Neural progenitor cell (in vitro differentiated cells): ENCODE results near the gene SS18L1. TPM values are rescaled to one million over a fixed set of nuclear protein-coding genes. Genes with fewer than 3 reads are reported as not detected.

ENCODE experiments used
- DNase-seq: peaks from one replicate; pipeline ENCODE4 v3.0.0-alpha.2; 2016; ENCODE audit warnings: low spot score
- H2AFZ ChIP-seq: fragments of 200-600 bp; sonication (generic); replicated peaks from 2 replicates; pipeline ENCODE4 v1.6.1; 2016; ENCODE audit warnings: antibody characterized with exemption
- H3F3A ChIP-seq: fragments of 200-600 bp; sonication (generic); 2 replicates; pipeline ENCODE4 v1.6.1; 2016; ENCODE audit warnings: antibody characterized with exemption, low read depth
- H3K27ac ChIP-seq: fragments of 200-600 bp; sonication (generic); 2 replicates; pipeline ENCODE4 v1.5.1; 2016; ENCODE audit warnings: mild to moderate bottlenecking
- H3K27me3 ChIP-seq: fragments of 200-600 bp; sonication (generic); 2 replicates; pipeline ENCODE4 v1.6.1; 2016; ENCODE audit warnings: mild to moderate bottlenecking, moderate library complexity
- H3K36me3 ChIP-seq: fragments of 200-600 bp; sonication (generic); 2 replicates; pipeline ENCODE4 v1.5.1; 2016
- H3K4me1 ChIP-seq: fragments of 200-600 bp; sonication (generic); 2 replicates; pipeline ENCODE4 v1.6.1; 2016; ENCODE audit warnings: mixed run types
- H3K4me2 ChIP-seq: fragments of 200-600 bp; sonication (generic); 2 replicates; pipeline ENCODE4 v1.6.1; 2016
- H3K4me3 ChIP-seq: fragments of 200-600 bp; sonication (generic); 2 replicates; pipeline ENCODE4 v1.5.1; 2016
- H3K79me2 ChIP-seq: fragments of 200-600 bp; sonication (generic); 2 replicates; pipeline ENCODE4 v1.6.1; 2016; ENCODE audit warnings: low read depth
- H3K9ac ChIP-seq: fragments of 200-600 bp; sonication (generic); 2 replicates; pipeline ENCODE4 v1.6.1; 2016
- H3K9me3 ChIP-seq: fragments of 200-600 bp; sonication (generic); 2 replicates; pipeline ENCODE4 v1.5.1; 2016; ENCODE audit warnings: low read depth
- H4K20me1 ChIP-seq: fragments of 200-600 bp; sonication (generic); 2 replicates; pipeline ENCODE4 v1.6.1; 2016; ENCODE audit warnings: low read depth
- H3K27ac Mint-ChIP-seq: 3 replicates; pipeline ENCODE4 v1.8.0; 2021; ENCODE audit warnings: mixed read lengths
- H3K27me3 Mint-ChIP-seq: 2 replicates; pipeline ENCODE4 v1.8.0; 2022; ENCODE audit warnings: low read depth, mild to moderate bottlenecking, inconsistent platforms, moderate library complexity, mixed read lengths; ENCODE audit not compliant: insufficient read depth
- H3K36me3 Mint-ChIP-seq: 3 replicates; pipeline ENCODE4 v1.8.0; 2021; ENCODE audit warnings: mixed read lengths
- H3K4me1 Mint-ChIP-seq: 3 replicates; pipeline ENCODE4 v1.8.0; 2021; ENCODE audit warnings: mixed read lengths
- H3K4me3 Mint-ChIP-seq: 3 replicates; pipeline ENCODE4 v1.8.0; 2021; ENCODE audit warnings: mild to moderate bottlenecking, moderate library complexity, mixed read lengths
- H3K9me3 Mint-ChIP-seq: 3 replicates; pipeline ENCODE4 v1.8.0; 2020; ENCODE audit warnings: mixed read lengths
- CTCF ChIP-seq: fragments of 200-600 bp; sonication (generic); IDR thresholded peaks from 2 replicates; pipeline ENCODE4 v1.5.1; 2017; ENCODE audit warnings: antibody characterized with exemption, mild to moderate bottlenecking
- EZH2 ChIP-seq: fragments of 200-600 bp; sonication (generic); IDR thresholded peaks from 2 replicates; pipeline ENCODE4 v1.6.1; 2017; ENCODE audit warnings: antibody characterized with exemption, mild to moderate bottlenecking, moderate library complexity
- EZH2phosphoT487 ChIP-seq: fragments of 200-600 bp; sonication (generic); IDR thresholded peaks from 2 replicates; pipeline ENCODE4 v1.6.1; 2017; ENCODE audit warnings: antibody characterized with exemption
- total RNA-seq: library from RNA; depleted of rRNA; stranded (reverse); fragments of >200 nt; gene quantifications from 2 replicates; pipeline ENCODE4 v1.2.3, GENCODE V29; 2015; ENCODE audit warnings: low replicate concordance

The SS18L1 gene
- total RNA-seq, 1 donor from 2014 or later = 25.5 TPM

- peaks cover 38% of the 10 kb centered on the region for H3K79me2 ChIP-seq
- H3K36me3 Mint-ChIP-seq = peaks cover 10% of the 10 kb centered on the region
- H4K20me1 ChIP-seq = peaks cover 35% of the 10 kb centered on the region
- no peaks in the 10 kb centered on the region for H3K9me3 Mint-ChIP-seq
- no peak overlapping the region for H3K9ac ChIP-seq
- H3K4me3 ChIP-seq = peak overlapping the region; percentile 92
- peak overlapping the region; percentile 92 for H3K4me2 ChIP-seq
- peaks cover 5% of the 10 kb centered on the region for H3K27me3 Mint-ChIP-seq
- peak overlapping the region; percentile 92 for H2AFZ ChIP-seq
- H3K4me1 ChIP-seq = peaks cover 33% of the 10 kb centered on the region
- H3K36me3 ChIP-seq = no peaks in the 10 kb centered on the region
- H3K27me3 ChIP-seq = no peaks in the 10 kb centered on the region
- peaks cover 25% of the 10 kb centered on the region for H3F3A ChIP-seq
- peak overlapping the region; percentile 93 for H3K4me3 Mint-ChIP-seq
- H3K9me3 ChIP-seq = no peaks in the 10 kb centered on the region
- H3K27ac Mint-ChIP-seq = no peak overlapping the region
- peak; percentile 18 for DNase-seq
- TF ChIP-seq CTCF = no peak
- no peak for TF ChIP-seq EZH2
- no peak for TF ChIP-seq EZH2phosphoT487
- H3K27ac ChIP-seq = peak overlapping the region; percentile 59
- H3K4me1 Mint-ChIP-seq = peaks cover 45% of the 10 kb centered on the region
These were observed 22.4 kb upstream of the SS18L1 start for GRCh38 chr20:62120990-62121775.

- H3K9me3 Mint-ChIP-seq = no peaks in the 10 kb centered on the region
- H3K27ac ChIP-seq = peak within 1 kb of the TSS; percentile 59
- peak within 1 kb of the TSS; percentile 78 for H3K9ac ChIP-seq
- H4K20me1 ChIP-seq = peaks cover 42% of the 10 kb centered on the region
- H3K4me1 Mint-ChIP-seq = peaks cover 39% of the 10 kb centered on the region
- peaks cover 11% of the 10 kb centered on the region for H3K36me3 Mint-ChIP-seq
- H3K4me1 ChIP-seq = peaks cover 29% of the 10 kb centered on the region
- peaks cover 5% of the 10 kb centered on the region for H3K27me3 Mint-ChIP-seq
- peak within 1 kb of the TSS; percentile 93 for H3K4me3 Mint-ChIP-seq
- H3K9me3 ChIP-seq = no peaks in the 10 kb centered on the region
- H3K4me3 ChIP-seq = peak within 1 kb of the TSS; percentile 92
- peaks cover 4% of the 10 kb centered on the region for H3K36me3 ChIP-seq
- H3F3A ChIP-seq = peaks cover 25% of the 10 kb centered on the region
- TF ChIP-seq EZH2 (no peak), EZH2phosphoT487 (no peak), CTCF (no peak)
- H3K27ac Mint-ChIP-seq = no peak within 1 kb of the TSS
- DNase-seq = peak; percentile 98
- peak within 1 kb of the TSS; percentile 92 for H3K4me2 ChIP-seq
- no peaks in the 10 kb centered on the region for H3K27me3 ChIP-seq
- H3K79me2 ChIP-seq = peaks cover 45% of the 10 kb centered on the region
- peak within 1 kb of the TSS; percentile 92 for H2AFZ ChIP-seq
These were observed 21.6 kb upstream of the SS18L1 start, which contains the start of gene LSM14B for GRCh38 chr20:62121776-62122653. TSS of gene LSM14B (plus strand) at chr20:62122475. CDS start at chr20:62122667, 192 bp downstream.

- Mint-ChIP-seq H3K4me3 (peak overlapping the region; percentile 91), H3K27ac (no peak overlapping the region), H3K4me1 (peaks cover 31% of the 10 kb centered on the region), H3K27me3 (peaks cover 5% of the 10 kb centered on the region), H3K9me3 (no peaks in the 10 kb centered on the region), H3K36me3 (peaks cover 18% of the 10 kb centered on the region)
- Histone ChIP-seq H3K36me3 (peaks cover 5% of the 10 kb centered on the region), H3K9ac (peak overlapping the region; percentile 78), H3K4me2 (peak overlapping the region; percentile 91), H3K4me3 (peak overlapping the region; percentile 92), H3K9me3 (no peaks in the 10 kb centered on the region), H3K79me2 (peaks cover 53% of the 10 kb centered on the region), H4K20me1 (peaks cover 51% of the 10 kb centered on the region), H3K27ac (no peak overlapping the region), H3K27me3 (no peaks in the 10 kb centered on the region), H3K4me1 (peaks cover 21% of the 10 kb centered on the region), H2AFZ (no peak overlapping the region), H3F3A (peaks cover 19% of the 10 kb centered on the region)
- TF ChIP-seq CTCF (no peak), EZH2 (no peak), EZH2phosphoT487 (no peak)
- DNase-seq = peak; percentile 61
These were observed 20.7 kb upstream of the SS18L1 start for GRCh38 chr20:62122654-62123449.
